ENCODE results near the gene MLN.

DNA sequence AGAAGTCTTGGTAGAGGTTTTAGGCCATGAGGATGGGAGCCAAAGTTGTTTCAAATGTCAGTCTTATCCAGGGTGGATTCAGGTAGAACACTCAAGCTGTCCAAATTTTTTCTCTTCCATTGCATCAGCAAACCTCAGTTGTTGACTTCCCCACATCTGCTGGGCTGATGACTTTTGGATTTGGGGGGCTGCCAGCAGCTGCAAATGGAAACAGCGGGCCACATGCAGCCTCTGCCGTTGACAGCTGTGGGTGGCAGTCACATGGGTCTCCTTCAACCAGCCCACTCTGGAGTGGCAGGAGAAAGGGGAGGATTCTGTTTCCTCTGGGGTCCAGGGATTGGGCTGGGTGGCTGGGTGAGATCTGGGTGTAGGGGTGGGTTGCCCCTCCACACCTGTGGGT lies 5.8 kb upstream of the MLN start:
- TF ChIP-seq, protein P1, sequence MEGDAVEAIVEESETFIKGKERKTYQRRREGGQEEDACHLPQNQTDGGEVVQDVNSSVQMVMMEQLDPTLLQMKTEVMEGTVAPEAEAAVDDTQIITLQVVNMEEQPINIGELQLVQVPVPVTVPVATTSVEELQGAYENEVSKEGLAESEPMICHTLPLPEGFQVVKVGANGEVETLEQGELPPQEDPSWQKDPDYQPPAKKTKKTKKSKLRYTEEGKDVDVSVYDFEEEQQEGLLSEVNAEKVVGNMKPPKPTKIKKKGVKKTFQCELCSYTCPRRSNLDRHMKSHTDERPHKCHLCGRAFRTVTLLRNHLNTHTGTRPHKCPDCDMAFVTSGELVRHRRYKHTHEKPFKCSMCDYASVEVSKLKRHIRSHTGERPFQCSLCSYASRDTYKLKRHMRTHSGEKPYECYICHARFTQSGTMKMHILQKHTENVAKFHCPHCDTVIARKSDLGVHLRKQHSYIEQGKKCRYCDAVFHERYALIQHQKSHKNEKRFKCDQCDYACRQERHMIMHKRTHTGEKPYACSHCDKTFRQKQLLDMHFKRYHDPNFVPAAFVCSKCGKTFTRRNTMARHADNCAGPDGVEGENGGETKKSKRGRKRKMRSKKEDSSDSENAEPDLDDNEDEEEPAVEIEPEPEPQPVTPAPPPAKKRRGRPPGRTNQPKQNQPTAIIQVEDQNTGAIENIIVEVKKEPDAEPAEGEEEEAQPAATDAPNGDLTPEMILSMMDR (IDR thresholded peaks at IDR 0.05): no peak
- TF ChIP-seq FOXM1 (IDR thresholded peaks at IDR 0.05; ENCODE audit: low read depth): no peak
- TF ChIP-seq, protein P2, sequence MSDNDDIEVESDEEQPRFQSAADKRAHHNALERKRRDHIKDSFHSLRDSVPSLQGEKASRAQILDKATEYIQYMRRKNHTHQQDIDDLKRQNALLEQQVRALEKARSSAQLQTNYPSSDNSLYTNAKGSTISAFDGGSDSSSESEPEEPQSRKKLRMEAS (IDR thresholded peaks at IDR 0.05; ENCODE audit: low read depth): no peak
- no peak for TF ChIP-seq SMC3 (IDR thresholded peaks at IDR 0.05; ENCODE audit: low read depth, low read length)
- TF ChIP-seq NFIC (IDR thresholded peaks at IDR 0.05; ENCODE audit: borderline replicate concordance): no peak
- TF ChIP-seq EZH2phosphoT487 (IDR thresholded peaks at IDR 0.05; ENCODE audit: borderline replicate concordance, low read depth): no peak
- TF ChIP-seq EP300 (IDR thresholded peaks at IDR 0.05; ENCODE audit: borderline replicate concordance in 1 of 2, low read depth in 1 of 2, low read length in 1 of 2): no peak
- TF ChIP-seq POLR2AphosphoS5 (IDR thresholded peaks at IDR 0.05; ENCODE audit: low read depth, low read length): no peak
- no peak for TF ChIP-seq TAF1 (IDR thresholded peaks at IDR 0.05; ENCODE audit: borderline replicate concordance, low read depth, low read length)
- TF ChIP-seq, protein P3, sequence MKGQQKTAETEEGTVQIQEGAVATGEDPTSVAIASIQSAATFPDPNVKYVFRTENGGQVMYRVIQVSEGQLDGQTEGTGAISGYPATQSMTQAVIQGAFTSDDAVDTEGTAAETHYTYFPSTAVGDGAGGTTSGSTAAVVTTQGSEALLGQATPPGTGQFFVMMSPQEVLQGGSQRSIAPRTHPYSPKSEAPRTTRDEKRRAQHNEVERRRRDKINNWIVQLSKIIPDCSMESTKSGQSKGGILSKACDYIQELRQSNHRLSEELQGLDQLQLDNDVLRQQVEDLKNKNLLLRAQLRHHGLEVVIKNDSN (IDR thresholded peaks at IDR 0.05; ENCODE audit: borderline replicate concordance, low read depth): no peak
- TF ChIP-seq RCOR1 (IDR thresholded peaks at IDR 0.05; ENCODE audit: low read length): no peak

Data from SK-N-SH (cell line).